Ovary (tissue), 9 donors: Measurements from ENCODE around the gene SBNO1. TPM values are rescaled to one million over a fixed set of nuclear protein-coding genes. Genes with fewer than 3 reads are reported as not detected.

Experiments used
- DNase-seq, 5 donors: peaks; one replicate each; pipeline ENCODE4 v3.0.0-alpha.2; 2019 to 2020
- H3K27ac ChIP-seq, 2 donors: fragments of 200-600 bp; one replicate each; pipeline versions ENCODE4 v1.5.1 to v1.8.0; 2019 to 2022
- H3K27me3 ChIP-seq: fragments of 200-600 bp; one replicate; pipeline ENCODE4 v1.8.0; 2022
- H3K36me3 ChIP-seq: fragments of 200-600 bp; sonication (generic); one replicate; pipeline ENCODE4 v1.5.1; 2019
- H3K4me1 ChIP-seq: one replicate; pipeline ENCODE4 v1.8.1; 2013; ENCODE audit warnings: mild to moderate bottlenecking, moderate library complexity; ENCODE audit not compliant: insufficient read depth
- H3K4me3 ChIP-seq: fragments of 200-600 bp; sonication (generic); one replicate; pipeline ENCODE4 v1.5.1; 2017
- H3K9me3 ChIP-seq, 2 donors: fragments of 200-600 bp in 1 of 2; sonication (generic) in 1 of 2; one replicate each; pipeline versions ENCODE4 v1.5.1 to v1.8.1; 2013 to 2019; ENCODE audit warnings: mild to moderate bottlenecking in 1 of 2, moderate library complexity in 1 of 2
- EP300 ChIP-seq: sonication (generic); formaldehyde crosslinking; IDR thresholded peaks from one replicate; pipeline ENCODE4 v1.6.1; 2017; ENCODE audit warnings: antibody characterized with exemption
- POLR2A ChIP-seq: fragments of 450-650 bp; IDR thresholded peaks from one replicate; pipeline ENCODE4 v1.6.1; 2017; ENCODE audit warnings: antibody characterized with exemption, mild to moderate bottlenecking, moderate library complexity
- WGBS, 3 donors: extraction: QIAGEN DNeasy Blood & Tissue Kit in 1 of 3; methylation state at CpG; one replicate each; pipeline versions ENCODE4 v1.1.5 to v1.1.7; 2013 to 2017; 5-methylcytosine and 5-hydroxymethylcytosine counted together
- intact Hi-C, 4 donors: fragments of 100-400 bp; cut with DNase I; formaldehyde crosslinking; loops; one replicate each; pipeline versions ENCODE4 v1.11.0 to v1.15.1; 2022 to 2023
- polyA plus RNA-seq, 2 donors: library from polyadenylated mRNA; stranded (reverse); fragments of 200-250 nt in 1 of 2; fragments of 350-450 nt in 1 of 2; fragmentation: Illumina TruSeq in 1 of 2; extraction: RNeasy Lipid Tissue Mini Kit (QIAGEN cat#74804) in 1 of 2; gene quantifications; one replicate each; pipeline ENCODE4 v1.2.3, GENCODE V29; 2013 to 2014
- total RNA-seq, 7 donors: library from RNA; depleted of rRNA in 2 of 7; stranded (reverse); fragments of >200 nt in 2 of 7; fragmentation: NEBNext Ultra II Directional in 3 of 7; extraction: Animal tissue kit (Norgen Biotek cat#: 25700) in 3 of 7; gene quantifications; one replicate each; pipeline versions ENCODE4 v1.1.0 to v1.2.4, GENCODE V29; 2016 to 2023
- TF ChIP-seq, protein P1 (sequence below), 3 donors: fragments of 450-650 bp in 2 of 3; fragments of 200-600 bp in 1 of 3; IDR thresholded peaks; one replicate each; pipeline versions ENCODE4 v1.5.1 to v1.8.0; 2016 to 2022; ENCODE audit warnings: antibody characterized with exemption in 3 of 3, mild to moderate bottlenecking in 1 of 3
- donor health status: DM: no; HTN: no; CAD: no; lungs with moderate emphysema.
- donor health status: DM: no; HTN: no; CAD: no.
- donor health status: Bipolar disorder and iron deficiency.
- donor health status: DM: yes; HTN: yes; CAD: no.
- donor health status: DM: no; HTN: no; CAD: no.
- donor health status: DM: yes; HTN: yes; CAD: no.

Gene SBNO1
- total and polyA plus RNA-seq, 9 donors: 5.7 to 34.0 (median 26.9) TPM

DNA sequence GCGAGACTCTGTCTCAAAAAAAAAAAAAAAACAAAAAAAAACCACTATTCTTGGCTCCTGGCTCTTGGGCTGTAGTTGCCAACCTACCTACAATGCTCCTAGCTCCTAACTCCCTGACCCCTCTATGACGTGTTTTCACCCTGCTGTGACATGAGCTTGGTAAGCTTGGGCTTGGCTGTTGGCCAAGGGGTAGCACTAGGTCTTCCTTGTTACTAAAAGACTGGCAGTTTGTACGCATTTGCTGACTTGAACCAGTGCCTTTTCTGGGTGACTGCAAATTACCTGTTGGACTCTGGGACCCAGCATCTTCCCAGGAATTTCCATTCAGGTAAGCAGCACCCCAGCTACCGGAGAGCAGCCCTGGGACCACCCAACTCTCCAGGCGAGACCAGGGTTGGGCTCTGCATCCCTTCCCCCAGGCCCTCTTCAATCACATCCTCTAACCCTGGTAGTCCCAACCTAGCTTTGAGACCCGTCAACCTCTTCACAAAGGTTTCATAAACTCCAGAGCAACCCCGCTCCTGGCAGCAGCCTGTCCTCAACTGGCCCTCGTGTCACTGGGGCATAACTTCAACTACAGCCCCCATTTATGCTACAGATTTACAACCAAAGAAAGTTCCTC lies 101.3 kb downstream of the SBNO1 start:
- Histone ChIP-seq H3K9me3 (no peaks in the 10 kb centered on the region), H3K36me3 (no peaks in the 10 kb centered on the region), H3K27ac (no peak overlapping the region), H3K27me3 (no peaks in the 10 kb centered on the region), H3K4me3 (no peak overlapping the region), H3K4me1 (peaks cover 1% of the 10 kb centered on the region)
- DNase-seq: peak in 1 of 5 donors; percentile 31
- TF ChIP-seq POLR2A (no peak), EP300 (no peak)
- TF ChIP-seq, protein P1, sequence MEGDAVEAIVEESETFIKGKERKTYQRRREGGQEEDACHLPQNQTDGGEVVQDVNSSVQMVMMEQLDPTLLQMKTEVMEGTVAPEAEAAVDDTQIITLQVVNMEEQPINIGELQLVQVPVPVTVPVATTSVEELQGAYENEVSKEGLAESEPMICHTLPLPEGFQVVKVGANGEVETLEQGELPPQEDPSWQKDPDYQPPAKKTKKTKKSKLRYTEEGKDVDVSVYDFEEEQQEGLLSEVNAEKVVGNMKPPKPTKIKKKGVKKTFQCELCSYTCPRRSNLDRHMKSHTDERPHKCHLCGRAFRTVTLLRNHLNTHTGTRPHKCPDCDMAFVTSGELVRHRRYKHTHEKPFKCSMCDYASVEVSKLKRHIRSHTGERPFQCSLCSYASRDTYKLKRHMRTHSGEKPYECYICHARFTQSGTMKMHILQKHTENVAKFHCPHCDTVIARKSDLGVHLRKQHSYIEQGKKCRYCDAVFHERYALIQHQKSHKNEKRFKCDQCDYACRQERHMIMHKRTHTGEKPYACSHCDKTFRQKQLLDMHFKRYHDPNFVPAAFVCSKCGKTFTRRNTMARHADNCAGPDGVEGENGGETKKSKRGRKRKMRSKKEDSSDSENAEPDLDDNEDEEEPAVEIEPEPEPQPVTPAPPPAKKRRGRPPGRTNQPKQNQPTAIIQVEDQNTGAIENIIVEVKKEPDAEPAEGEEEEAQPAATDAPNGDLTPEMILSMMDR (IDR thresholded peaks at IDR 0.05): no peak
- intact Hi-C loops: loop anchor here in 1 of 4 donors (10.0 kb wide), 2 partner anchors 91 to 341 kb away; partner anchors contain the start of gene DDX55
- 88 to 95% (median 89%) methylated on average over 8 of the region's 8 CpGs for WGBS, 3 donors

DNA sequence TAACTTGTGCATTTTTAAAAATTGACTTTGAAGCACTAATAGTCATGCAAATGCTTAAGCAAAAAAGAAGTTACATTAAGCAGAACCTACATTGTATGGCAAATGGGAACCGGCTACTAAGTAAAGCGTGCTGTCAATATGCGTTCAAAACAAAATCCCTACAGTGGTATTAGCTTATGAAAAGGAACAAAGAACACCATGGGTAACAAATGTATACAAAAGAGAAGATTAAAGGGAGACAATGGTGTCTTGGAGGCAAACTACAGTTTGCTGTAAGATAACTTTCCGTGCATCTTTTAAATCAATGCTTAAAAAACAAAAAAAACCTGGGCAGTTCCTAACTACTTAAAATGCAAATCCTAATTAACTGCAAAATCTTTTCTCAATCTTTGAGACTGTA lies 103.5 kb downstream of the SBNO1 start:
- H3K27ac ChIP-seq: no peak overlapping the region
- no peaks in the 10 kb centered on the region for H3K9me3 ChIP-seq
- no peak overlapping the region for H3K4me3 ChIP-seq
- H3K27me3 ChIP-seq: no peaks in the 10 kb centered on the region
- DNase-seq: no peak
- intact Hi-C loops: loop anchor here in 1 of 4 donors (10.0 kb wide), 2 partner anchors 94 to 344 kb away; partner anchors contain the start of gene DDX55
- WGBS, 3 donors: 90 to 91% (median 90%) methylated on average over 4 of the region's 4 CpGs
- no peaks in the 10 kb centered on the region for H3K36me3 ChIP-seq
- no peaks in the 10 kb centered on the region for H3K4me1 ChIP-seq
- TF ChIP-seq, protein P1 (IDR thresholded peaks at IDR 0.05): no peak
- no peak for TF ChIP-seq EP300
- no peak for TF ChIP-seq POLR2A

DNA sequence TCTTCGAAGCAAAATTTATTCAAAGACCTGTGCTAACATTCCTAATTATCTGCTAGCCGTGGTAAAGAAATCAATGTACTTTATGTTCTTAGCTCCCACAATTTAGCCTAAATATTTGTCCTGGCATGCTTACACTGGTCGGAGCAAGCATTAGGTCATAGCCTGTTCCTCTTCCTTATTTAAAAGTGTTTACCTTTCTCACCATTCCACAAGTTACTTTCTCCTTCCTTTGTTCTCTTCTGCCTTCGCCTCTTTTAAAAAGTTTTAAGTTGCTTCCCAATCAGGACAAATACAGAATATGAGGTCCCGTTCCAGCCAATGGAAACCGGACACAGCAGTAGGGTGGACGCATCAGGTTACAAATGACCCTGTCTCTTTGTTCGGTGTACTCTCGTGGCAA lies 104.6 kb downstream of the SBNO1 start:
- Histone ChIP-seq H3K27ac (no peak overlapping the region), H3K4me1 (no peaks in the 10 kb centered on the region), H3K4me3 (no peak overlapping the region), H3K27me3 (no peaks in the 10 kb centered on the region), H3K36me3 (no peaks in the 10 kb centered on the region), H3K9me3 (no peaks in the 10 kb centered on the region)
- peak in 1 of 5 donors; percentile 4 for DNase-seq
- intact Hi-C loops: loop anchor here in 1 of 4 donors (10.0 kb wide), 2 partner anchors 95 to 345 kb away; partner anchors contain the start of gene DDX55
- TF ChIP-seq, protein P1 (IDR thresholded peaks at IDR 0.05): no peak
- TF ChIP-seq EP300 (no peak), POLR2A (no peak)
- 69 to 72% (median 71%) methylated on average over 9 of the region's 9 CpGs for WGBS, 3 donors

- TF ChIP-seq POLR2A (no peak), EP300 (no peak)
- TF ChIP-seq, protein P1 (IDR thresholded peaks at IDR 0.05): no peak
- H3K4me1 ChIP-seq: no peaks in the 10 kb centered on the region
- no peaks in the 10 kb centered on the region for H3K36me3 ChIP-seq
- H3K9me3 ChIP-seq: no peaks in the 10 kb centered on the region
- H3K27ac ChIP-seq: no peak overlapping the region
- intact Hi-C loops: no loop called here
- WGBS, 3 donors: 56 to 65% (median 60%) methylated on average over 4 of the region's 4 CpGs
- no peaks in the 10 kb centered on the region for H3K27me3 ChIP-seq
- no peak overlapping the region for H3K4me3 ChIP-seq
- DNase-seq: peak in 1 of 5 donors; percentile 2
These were observed 106.1 kb downstream of the SBNO1 start for GRCh38 chr12:123258593-123258992.
